ENCODE results near the gene NEK11.

GRCh38 chr3:131025539-131025938 lies 1.1 kb upstream of the NEK11 start:
- TF ChIP-seq POLR2A (IDR thresholded peaks at IDR 0.05) (no peak), CTCF (IDR thresholded peaks at IDR 0.05) (no peak), EP300 (IDR thresholded peaks at IDR 0.05) (no peak), POLR2AphosphoS5 (IDR thresholded peaks at IDR 0.05) (no peak)
